Activated T-cell treated with anti-CD3 and anti-CD28 coated beads, Interleukin-2, amount 50 U/mL, for 1 hour (primary cell): ENCODE data around the gene ISG15.
A peak's percentile ranks its signal among the peaks of the same experiment; 100 is the strongest.

Experiments
- DNase-seq: peaks from one replicate; pipeline ENCODE4 v3.0.0-alpha.2; 2020

Gene ISG15

GRCh38 chr1:1013105-1013921, at the start of gene ISG15:
Gene ISG15 (plus strand): TSS chr1:1013497. CDS start chr1:1013574, 77 bp downstream.
- DNase-seq = peak; percentile 88

DNA sequence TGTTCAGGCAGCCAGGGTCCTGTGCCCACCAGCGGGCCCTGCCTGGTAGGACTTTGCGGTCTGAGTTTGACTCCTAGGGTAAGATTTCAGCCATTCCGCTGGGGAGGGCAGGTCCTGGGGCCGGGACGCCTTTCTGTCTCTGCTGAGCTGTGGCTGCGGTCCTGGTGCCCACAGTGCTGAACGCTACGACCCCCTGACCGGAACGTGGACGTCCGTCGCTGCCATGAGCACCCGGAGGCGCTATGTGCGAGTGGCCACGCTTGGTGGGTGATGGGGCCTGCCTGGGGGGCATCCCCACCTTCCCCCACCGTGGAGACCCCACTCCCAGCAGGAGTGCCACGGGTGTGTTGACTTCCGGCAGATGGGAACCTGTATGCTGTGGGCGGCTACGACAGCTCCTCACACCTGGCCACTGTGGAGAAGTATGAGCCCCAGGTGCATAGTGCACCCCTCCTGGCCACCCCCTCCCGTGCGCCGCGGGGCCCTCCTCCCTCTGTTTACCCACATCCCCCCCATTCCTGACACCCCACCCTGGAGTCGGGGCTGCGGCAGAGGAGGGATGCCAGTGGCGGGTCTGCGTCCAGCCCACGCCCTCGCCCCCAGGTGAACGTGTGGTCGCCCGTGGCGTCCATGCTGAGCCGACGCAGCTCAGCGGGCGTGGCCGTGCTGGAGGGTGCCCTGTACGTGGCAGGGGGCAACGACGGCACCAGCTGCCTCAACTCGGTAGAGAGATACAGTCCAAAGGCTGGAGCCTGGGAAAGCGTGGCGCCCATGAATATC, 49.4 kb upstream of the ISG15 start:
- no peak for DNase-seq

DNA sequence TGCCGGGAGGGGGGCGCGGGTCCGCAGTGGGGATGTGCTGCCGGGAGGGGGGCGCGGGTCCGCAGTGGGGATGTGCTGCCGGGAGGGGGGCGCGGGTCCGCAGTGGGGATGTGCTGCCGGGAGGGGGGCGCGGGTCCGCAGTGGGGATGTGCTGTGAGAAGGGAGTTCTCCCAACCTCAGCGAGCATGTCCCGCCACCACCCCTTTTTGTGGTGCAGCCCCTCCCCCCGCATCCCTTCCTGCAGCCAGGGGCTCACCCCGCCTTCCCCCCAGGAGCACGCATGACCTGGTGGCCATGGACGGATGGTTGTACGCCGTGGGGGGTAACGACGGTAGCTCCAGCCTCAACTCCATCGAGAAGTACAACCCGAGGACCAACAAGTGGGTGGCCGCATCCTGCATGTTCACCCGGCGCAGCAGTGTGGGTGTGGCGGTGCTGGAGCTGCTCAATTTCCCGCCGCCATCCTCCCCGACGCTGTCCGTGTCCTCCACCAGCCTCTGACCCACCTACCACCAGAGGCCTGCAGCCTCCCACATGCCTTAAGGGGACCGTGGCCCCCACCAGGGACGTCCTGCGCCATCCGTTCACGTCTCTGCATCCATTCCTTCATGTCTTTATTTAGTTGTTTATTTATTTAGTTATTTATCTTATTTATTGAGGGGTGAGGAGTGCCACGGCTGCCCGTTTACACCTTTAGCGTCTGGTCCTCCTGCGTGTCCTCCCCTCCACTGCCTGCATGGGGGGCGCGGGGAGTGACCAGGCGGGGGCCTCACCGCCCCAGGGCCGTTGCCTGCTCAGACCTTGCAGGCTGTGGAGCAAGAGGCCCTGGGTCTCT, 48.4 kb upstream of the ISG15 start:
- no peak for DNase-seq

DNA sequence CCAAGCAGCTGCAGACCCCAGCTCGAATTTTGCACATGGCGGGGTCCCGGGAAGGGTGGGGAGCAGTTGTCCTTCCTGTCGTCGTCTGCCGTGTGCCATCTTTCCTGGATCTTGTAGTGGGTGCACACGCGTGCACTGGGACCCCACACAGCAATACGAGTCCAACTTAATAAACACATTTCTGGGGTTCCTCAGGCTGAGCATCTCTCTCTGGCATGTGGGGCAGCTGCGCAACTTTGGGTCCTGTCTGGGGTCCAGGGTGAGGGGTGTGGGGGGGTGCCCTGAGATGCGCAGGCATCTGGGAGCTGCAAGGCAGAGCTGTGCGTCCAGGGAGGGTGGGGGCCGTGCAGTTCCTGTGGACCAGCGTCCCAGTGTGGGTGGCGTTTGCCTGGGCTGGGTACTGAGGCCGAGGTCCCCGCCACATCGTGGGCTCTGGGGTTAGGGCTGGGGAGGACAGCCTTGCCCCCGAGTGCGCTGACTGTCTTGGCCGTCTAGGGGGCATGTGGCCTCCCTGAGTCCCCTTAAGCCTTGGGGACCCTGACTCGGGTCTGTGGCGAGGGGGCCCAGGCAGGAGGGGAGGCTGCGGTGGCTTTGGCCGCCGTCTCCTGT, 47.7 kb upstream of the ISG15 start:
- DNase-seq = no peak

- no peak for DNase-seq
These were observed 47.1 kb upstream of the ISG15 start, which contains the start of gene PLEKHN1 for GRCh38 chr1:966135-966703. Gene PLEKHN1 (plus strand): TSS chr1:966482. CDS start chr1:966532, 50 bp downstream.

- DNase-seq = peak; percentile 83
These were observed 46.5 kb upstream of the ISG15 start for GRCh38 chr1:966704-967300.

DNA sequence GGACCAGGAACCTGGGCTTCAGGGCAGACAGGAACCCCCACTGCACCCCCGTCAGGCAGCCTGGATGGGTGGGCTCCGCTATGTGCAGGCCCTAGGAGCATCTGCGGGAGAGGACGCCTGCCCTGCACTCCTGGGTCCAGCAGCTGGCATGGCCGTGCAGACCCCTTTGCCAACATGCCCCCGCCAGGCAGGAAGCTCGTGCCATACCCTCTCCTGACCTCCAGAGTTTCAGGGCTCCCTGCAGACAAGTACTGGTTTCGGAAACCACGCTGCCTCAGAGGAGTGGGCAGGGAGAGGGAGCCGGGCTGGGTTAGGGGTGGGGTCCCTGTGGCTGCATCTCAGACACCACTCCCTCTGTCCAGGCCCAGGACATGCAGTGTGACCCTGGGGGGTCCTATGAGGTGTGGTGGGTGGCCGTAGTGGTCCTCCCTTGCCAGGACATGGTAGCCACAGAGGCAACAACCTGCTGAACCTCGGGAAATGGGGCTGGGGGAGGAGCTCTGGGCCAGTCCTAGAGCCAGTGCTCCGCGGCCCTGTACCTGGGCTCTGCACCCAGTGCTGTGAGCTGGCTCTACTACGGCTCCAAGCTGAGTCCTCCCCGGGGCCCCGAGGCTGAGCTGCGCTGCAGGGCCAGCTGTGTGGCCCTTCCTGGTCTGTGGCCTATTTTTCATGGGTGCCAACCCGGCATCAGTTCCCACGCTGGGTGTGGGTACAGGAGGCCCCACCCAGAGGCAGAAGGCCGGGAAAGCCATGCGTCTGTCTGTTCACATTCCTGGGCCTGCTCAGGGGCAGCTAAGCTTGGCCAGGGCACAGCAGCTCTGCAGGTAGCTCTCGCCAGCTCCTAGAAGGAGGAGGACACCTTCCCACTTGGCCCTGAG, 45.6 kb upstream of the ISG15 start:
- no peak for DNase-seq

DNA sequence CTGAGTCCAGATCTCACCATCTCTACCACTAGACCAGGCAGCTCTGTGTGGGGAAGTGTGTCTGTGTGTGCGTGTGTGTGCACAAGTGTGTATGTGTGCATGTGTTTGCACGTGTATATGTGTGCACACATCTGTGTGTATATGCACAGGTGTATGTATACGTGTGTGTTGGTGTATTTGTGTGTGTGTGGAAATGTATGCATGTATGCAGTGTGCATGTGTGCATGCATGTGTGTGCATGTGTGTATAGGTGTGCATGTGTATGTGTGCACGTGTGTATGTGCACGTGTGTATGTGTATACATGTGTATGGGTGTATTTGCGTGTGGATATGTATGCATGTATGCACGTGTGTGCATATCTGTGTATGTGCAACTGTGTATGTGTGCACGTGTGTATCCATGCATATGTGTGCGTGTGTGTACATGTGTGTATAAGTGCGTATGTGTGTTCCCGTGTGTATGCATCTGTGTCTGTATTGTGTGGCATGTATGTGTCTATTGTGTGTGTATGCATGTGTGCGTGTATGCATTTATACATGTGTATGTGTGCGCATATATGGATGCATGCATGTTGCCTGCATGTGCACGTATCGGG, 43.9 kb upstream of the ISG15 start:
- no peak for DNase-seq

GRCh38 chr1:970242-970972, 42.9 kb upstream of the ISG15 start:
- DNase-seq = no peak

DNA sequence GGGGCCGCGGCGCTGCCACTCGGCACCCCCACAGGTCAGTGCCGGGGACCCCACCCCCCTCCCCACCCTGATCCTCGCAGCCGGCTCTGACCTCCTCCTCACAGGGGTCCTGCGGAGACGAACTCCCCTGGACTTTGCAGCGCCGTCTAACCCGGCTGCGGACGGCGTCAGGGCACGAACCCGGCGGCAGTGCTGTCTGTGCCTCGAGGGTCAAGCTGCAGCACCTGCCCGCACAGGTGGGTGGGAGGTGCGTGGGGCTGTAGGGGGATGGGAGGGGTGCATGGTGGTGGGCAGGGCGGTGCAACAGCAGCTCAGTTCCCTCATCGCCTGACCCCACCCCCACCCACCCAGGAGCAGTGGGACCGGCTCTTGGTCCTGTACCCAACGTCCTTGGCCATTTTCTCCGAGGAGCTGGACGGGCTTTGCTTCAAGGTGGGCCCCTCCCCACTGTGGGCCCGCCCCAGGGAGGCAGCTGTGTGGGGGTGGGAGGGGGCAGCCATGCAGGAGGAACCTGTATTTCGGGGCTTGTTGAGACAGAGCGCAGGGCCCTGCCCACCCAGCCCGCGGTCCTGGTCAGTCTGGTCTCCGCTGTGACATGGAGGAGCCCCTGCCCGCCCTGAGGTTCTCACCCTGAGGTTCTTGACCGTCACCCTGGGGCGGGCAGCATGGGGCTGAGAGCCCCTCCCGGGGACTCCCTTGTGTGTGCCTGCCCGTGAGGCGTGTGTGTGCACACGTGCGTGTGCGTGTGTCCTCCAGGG, 42.1 kb upstream of the ISG15 start:
- no peak for DNase-seq

GRCh38 chr1:971751-972506, 41.4 kb upstream of the ISG15 start:
- no peak for DNase-seq

DNA sequence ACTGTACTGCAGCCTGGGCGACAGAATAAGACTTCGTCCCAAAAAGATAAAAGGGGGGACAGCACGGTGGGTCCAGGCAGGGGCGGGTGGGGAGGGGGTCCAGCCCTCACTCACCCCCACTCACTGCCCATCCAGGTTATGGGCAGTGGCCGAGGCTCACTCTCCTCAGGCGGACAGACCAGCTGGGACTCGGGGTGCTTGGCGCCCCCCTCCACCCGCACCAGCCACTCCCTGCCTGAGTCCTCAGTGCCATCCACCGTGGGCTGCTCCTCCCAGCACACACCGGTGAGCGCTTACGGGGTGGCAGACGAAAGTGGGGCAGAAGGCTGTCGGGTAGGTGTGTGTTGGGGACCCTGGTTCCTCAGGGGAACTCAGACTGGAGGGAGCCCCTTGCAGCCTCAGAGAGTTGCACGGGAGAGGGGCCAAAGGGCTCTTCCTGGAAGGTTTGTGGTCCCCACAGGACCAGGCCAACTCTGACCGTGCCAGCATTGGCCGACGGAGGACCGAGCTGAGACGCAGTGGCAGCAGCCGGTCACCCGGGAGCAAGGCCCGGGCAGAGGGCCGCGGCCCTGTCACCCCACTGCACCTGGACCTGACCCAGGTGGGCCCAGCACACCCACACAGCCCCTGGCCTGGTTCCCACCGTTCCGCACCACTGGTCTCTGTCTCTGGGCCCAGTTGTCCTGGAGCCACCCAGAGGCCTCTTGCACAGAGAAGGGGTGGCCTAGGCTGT, 40.4 kb upstream of the ISG15 start:
- DNase-seq = no peak

GRCh38 chr1:973459-974292, 39.6 kb upstream of the ISG15 start:
- DNase-seq = no peak

- no peak for DNase-seq
These were observed 39.0 kb upstream of the ISG15 start for GRCh38 chr1:974293-974640.

- no peak for DNase-seq
These were observed 38.5 kb upstream of the ISG15 start for GRCh38 chr1:974687-975328.

DNA sequence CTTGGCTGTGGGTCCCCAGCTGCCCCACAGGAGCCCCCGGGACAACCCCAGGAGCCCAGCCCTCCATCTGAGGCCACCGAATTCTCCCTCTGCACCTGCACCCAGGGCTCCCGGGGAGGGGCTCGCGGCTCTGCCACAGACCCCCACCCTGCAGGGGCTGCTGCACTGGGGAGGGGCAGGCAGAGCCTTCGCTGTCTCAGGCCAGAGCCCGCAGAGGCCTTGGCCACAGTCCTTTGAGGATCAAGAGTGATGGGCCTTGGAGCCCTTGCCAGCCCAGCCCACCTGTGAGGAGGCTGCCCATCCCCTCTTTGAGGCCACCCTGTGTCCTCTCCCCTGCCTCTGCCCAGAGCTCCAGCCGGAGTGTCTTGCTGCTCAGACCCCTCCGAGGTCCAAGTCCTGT, 37.9 kb upstream of the ISG15 start:
- no peak for DNase-seq
